Stimulated activated CD4-positive, alpha-beta T cell treated with anti-CD3 and anti-CD28 coated beads, Interleukin-15, amount 100 ng/mL, for 24 hours (primary cell): Measurements from ENCODE around the gene HERC2.
"Not testable (repeated sequence)": the region's sequence is repeated elsewhere in the genome, so short reads cannot be mapped to it uniquely, and the experiment has no call there.

Experiments used
- DNase-seq: peaks from one replicate; pipeline ENCODE4 v3.0.0-alpha.2; 2020

The HERC2 gene

GRCh38 chr15:28169366-28169765 lies 152.6 kb downstream of the HERC2 start:
- DNase-seq: no peak

GRCh38 chr15:28168405-28169121 lies 153.4 kb downstream of the HERC2 start:
- not testable (repeated sequence) for DNase-seq

DNA sequence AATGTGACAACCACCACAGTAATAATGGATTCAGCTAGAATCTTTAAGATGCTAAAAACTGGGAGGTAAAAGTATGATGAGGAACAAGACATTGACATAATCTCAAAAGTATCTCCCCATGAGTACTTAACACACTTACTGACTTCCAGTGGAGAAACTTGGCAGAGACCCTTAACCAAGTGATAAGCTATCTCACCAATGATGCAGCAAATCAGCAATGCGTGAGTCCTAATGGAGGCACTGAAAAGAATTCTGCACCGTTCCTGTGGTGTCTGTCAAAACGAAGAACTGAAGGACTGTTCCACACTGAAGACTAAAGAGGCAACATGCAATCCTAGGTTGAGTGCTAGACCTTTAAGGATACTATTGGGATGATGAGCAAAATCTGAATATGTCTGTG lies 154.9 kb downstream of the HERC2 start:
- no peak for DNase-seq

- no peak for DNase-seq
Measured at GRCh38 chr15:28165791-28166190, 156.2 kb downstream of the HERC2 start.

GRCh38 chr15:28164876-28165275 lies 157.1 kb downstream of the HERC2 start:
- DNase-seq: no peak

- DNase-seq: no peak
Measured at GRCh38 chr15:28154283-28154682, 167.7 kb downstream of the HERC2 start.

GRCh38 chr15:28153492-28154119 lies 168.4 kb downstream of the HERC2 start:
- DNase-seq: no peak

DNA sequence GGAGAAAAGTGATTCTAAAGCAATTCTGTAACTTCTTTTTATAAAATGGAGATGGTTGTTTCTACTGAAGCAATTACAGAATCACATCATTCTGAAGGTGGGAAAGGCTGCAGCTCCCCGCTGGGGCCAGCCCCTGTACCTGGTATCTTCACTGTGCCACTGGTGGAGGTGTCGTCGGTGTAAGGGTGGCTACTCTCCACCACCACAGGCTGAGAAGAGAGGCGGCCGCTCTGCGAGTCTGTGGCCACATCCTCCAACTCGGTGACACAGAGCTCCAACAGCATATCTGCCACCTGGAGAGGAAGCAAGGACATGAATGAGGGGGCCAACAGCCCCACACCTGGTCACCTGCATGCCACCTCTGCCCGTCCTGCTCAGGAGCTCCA lies 169.4 kb downstream of the HERC2 start:
- DNase-seq: not testable (repeated sequence)

DNA sequence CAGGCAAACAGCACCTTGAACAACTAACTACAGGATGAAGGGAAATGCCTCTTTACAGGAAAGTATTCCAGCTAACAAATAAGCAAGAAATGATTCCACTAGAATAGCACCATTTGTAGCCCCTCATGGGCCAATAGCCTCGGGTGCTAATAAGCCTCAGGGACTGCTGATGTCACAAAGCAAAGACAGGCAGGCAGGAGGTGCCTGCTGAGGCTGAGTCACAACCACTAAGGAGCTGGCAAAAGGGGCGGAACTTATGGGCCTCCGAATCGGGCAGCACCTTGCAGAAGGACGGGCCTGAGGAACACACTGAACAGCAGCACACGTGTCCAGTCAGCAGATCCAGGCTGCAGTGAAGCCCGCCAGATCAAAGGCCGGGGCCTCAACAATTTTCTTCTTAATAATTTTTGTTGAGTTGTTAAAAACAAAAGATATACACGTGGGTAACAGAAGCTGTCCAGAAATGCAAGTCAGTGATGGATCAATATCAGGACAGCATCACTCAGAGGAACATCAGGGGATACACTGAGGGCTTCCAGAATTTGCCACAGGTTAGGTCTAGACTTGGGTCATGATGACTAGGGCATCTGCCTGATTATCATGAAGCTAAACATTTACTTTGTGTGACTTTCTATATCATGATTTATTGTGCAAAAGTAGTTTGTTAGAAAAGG lies 170.0 kb downstream of the HERC2 start:
- not testable (repeated sequence) for DNase-seq

DNA sequence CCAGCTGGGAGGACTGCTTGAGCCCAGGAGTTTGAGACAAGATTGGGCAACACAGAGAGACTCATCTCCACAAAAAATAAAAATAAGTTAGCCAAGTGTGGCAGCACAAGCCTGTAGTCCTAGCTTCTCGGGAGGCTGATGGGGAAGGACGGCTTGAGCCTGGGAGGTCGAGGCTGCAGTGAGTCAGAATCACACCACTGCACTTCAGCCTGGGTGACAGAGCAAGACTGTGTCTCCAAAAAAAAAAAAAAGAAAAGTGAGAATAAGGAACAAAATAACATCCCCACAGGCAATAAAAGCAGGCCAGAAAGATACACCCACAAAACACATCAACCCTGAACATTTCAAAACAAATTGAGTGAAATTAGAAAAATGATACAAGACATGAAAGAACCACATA lies 174.2 kb downstream of the HERC2 start:
- no peak for DNase-seq

GRCh38 chr15:28145419-28145818 lies 176.6 kb downstream of the HERC2 start:
- DNase-seq: not testable (repeated sequence)

GRCh38 chr15:28140062-28140461 lies 181.9 kb downstream of the HERC2 start:
- DNase-seq: no peak

DNA sequence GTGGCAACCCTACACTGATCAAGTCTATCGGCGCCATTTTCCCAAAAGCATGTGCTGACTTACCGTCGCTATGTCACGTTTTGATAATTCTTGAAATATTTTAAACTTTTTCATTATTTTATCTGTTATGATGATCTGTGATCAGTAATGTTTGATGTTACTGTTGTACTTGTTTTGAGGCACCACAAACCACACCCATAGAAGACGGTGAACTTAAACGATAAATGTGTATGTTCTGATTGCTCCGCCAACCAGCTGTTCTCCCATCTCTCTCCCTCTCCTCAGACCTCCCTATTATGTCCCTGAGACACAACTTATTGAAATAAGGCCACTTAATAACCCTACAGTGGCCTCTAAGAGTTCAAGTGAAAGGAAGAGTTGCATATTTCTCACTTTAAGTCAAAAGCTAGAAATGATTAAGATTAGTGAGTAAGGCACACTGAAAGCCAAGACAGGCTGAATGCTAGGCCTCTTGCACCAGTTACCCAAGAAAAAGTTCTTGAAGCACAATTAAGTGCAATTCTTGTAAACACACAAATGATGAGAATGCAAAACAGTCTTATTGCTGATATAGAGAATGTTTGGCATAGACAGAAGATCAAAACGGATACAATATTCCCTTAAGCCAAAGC lies 184.5 kb downstream of the HERC2 start:
- not testable (repeated sequence) for DNase-seq

DNA sequence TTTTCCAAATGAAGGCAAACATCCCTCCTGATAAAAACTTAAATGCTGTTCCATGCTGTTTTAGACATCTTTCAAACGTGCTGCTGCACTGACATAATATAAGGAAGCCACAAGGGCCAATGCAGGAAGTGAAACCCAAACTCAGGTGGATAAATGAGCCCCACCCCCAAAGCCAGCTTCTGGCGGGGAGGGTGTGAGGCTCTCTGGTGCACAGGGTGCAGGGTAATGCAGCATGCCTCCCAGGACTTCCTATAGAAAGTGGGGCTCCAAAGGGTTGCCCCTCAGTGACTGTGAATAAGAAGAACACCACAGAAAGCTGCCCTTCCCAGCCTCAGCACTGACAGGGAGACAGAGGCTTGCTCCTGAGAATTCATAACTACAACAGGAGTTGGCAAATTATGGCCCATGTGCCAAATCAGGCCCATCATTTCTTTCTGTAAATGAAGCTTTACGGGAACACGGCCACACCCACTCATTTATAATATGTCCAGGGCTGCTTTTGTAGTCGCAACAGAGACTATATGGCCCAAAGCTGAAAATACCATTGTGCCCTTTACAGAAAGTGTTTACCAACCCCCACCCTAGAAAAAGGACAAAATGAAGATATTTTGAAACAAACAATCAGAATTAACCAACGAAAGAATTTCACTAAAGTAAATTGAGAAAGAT lies 185.6 kb downstream of the HERC2 start:
- not testable (repeated sequence) for DNase-seq

DNA sequence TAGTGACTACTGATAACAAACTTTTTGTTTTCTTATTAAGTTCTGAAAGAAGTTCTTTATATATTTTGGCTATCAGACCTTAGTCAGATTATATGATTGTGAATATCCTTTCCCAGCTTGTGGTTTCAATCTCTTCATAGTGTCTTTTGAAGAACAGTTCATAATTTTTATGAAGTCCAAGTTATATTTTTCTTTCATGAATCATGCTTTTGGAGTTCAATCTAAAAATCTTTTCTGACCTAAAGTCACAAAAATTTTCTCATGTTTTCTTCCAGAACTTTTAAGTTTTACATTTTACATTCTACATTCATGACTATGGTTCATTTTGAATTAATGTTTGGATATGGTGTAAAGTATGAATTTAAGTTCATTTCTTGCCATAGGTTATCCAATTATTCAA lies 188.7 kb downstream of the HERC2 start:
- no peak for DNase-seq

DNA sequence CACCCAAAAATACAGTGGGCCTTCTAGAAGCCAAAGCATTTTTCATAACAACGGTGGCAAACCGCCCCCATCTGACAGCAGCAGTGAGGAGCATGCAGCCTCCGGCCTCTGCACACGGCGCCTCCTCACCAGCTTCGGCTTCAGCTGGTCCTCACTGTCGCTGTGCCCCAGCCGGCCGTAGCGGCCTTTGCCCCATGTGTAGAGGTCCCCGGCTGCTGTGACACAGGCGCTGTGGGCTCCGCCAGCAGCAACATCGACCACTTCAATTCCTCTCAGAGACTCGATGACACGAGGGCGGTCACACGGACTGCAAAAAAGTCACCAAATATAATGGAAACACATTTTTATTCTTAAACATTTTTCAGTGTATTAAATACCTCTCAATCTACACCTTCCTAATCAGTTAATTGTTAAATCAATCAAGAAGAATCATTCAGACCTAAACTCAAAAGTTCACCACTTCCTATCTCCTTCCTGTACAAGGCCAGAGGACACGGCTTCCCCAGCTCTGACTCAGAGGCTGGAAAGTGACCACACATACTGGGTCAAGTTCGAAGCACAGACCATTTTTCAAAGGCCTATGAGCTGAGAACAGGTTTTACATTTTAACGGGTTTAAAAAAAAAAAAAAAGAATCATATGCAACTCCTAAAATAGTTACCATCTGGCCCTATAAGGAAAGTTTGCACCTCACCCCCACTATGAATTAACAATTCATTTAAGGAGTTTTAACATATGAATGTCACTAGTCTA lies 189.3 kb downstream of the HERC2 start:
- DNase-seq: no peak

DNA sequence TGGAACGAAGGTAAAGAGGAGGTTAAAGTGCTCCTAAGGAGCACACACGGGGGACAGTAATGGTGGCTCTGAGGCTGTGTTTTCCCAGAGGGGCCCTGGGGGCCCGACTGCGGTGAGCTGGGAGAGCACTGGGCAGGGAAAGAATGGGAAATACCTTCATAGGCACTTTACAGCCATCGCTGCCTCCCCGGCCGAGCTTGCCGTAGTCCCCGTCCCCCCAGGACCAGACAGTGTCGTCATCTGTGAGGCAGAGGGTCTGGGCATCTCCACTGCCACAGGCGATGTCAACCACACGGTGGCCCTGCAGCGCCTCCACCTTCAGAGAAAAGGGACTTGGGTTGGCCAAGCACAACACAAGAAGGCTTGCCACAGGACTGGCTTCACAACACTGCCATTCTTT lies 190.0 kb downstream of the HERC2 start:
- no peak for DNase-seq

- no peak for DNase-seq
Measured at GRCh38 chr15:28131400-28131799, 190.6 kb downstream of the HERC2 start.

DNA sequence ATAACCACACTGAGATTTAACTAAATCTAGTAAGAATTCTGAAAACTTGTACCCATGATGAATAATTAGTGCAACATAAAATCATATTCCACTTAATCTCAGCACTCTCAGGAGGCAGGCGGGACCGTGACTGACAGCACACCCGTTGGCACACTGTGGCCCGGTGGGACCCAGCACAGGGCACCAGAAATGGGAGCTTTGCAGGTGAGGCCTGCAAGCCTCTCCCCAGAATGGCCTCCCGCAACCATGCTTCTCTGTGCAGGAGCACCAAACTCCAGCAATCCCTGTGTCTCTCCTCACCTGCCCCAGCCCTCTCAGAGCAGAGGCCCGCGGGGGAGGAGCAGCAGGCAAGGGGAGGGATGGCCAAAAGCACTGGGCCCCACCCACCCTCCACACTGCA lies 191.3 kb downstream of the HERC2 start:
- DNase-seq: no peak

DNA sequence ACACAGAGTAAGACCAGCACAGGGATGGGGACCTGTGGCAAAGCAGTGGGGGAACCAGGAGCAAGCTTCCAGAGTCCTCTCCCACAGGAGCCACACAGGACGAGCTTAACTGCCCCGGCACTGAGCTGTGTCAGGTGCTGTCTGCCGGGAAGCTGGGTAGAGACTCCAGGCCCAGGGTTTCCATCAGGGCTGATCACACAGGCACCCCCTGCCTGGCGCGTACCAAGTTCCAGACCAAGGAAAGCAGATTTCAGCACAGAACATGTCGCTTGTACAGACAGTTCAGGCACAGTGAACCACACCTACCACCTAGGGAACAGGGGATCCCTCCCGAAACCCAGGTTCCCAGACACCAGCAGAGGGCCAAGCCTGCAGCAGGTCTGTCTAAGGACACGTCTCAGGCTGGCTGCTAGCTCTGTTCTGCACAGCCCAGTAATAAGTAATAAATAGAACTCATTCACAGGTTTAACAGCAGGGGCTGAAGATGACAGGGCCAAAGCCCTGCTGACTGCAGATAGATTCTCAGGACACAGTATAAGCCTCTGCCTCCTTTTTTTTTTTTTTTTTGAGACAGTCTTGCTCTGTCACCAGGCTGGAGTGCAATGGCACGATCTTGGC lies 192.6 kb downstream of the HERC2 start:
- DNase-seq: no peak

DNA sequence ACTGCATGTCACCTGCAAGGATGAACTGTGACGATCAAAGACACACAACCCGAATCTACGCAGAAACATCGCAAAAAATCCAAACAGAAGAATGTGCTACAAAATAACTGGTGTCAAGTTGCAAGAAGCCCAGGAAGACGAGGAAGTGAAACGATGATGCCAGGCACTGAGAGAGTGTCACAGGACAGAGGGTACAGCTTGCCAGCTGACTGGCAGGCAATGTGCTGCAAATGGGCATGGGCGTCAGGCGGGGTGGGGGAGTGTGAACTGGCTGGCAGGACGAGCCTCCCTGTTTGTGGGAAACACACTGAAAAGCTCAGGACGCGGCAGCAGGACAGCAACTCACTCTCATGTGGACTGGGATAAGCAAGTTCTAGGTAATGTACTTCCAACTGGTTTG lies 193.9 kb downstream of the HERC2 start:
- no peak for DNase-seq

GRCh38 chr15:28127036-28127435 lies 194.9 kb downstream of the HERC2 start:
- DNase-seq: no peak
